NCI-H526 (cell line): ENCODE results near the gene SPON1.
"Not testable (repeated sequence)": the region's sequence is repeated elsewhere in the genome, so short reads cannot be mapped to it uniquely, and the experiment has no call there.

Experiments
- DNase-seq, 2 experiments: peaks; one replicate each; lab custom pipeline; 2025; lab: John Stamatoyannopoulos, UW

Gene SPON1

GRCh38 chr11:14124886-14125285, 162.4 kb downstream of the SPON1 start:
- no peak for DNase-seq

- no peak for DNase-seq
These were observed 163.0 kb downstream of the SPON1 start for GRCh38 chr11:14125529-14125928.

DNA sequence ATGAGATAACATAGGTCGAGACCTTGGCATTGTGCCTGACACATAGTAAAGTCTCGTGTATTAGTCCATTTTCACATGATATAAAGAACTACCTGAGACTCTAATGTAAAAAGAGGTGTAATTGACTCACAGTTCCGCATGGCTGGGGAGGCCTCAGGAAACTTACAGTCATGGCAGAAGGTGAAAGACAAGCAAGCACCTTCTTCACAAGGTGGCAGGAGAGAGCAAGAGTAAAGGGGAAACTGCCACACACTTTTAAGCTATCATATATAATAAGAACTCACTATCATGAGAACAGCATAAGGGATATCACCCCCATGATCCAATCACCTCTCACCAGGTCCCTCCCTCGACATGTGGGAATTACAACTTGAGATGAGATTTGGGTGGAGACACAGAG, 165.2 kb downstream of the SPON1 start:
- DNase-seq: no peak

- no peak for DNase-seq
These were observed 169.8 kb downstream of the SPON1 start for GRCh38 chr11:14132312-14132711.

GRCh38 chr11:14133381-14133780, 170.9 kb downstream of the SPON1 start:
- no peak for DNase-seq

DNA sequence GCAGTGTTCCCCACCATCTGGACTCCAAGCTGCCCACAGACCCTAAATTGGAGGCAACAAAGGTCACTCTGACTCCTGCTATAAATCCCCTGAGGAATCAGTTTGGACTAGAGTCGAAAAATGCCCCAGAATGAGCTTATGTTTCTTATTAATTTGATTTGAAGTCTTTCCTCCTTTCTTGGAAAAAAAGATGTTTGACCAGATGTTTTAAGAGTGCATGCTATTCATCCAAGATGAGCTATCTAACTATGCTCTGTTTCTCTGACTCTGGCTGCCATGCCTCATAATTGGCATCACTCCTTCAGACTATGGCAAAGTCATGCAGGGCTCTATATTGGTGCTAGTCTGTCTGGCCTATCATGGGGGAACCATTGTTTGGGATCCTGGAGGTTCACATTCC, 174.0 kb downstream of the SPON1 start:
- no peak for DNase-seq

DNA sequence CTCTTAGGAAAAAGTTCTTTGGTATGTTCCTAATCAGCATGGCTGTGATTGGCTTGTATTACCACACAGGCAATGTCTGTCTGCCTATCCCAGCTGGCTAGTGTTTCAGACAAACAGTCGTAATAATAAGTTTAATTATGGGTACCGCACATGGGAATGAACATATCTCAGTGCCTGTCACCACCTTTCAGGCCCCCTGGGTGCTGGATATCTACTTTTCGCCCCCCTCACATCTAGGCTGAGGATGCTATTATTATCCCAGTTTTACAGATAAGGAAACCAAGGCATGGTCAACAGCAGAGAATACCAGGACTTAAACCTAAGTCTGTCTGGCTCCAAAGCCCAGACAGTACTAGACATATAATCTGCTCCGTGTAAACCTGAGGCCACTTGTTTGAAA, 174.8 kb downstream of the SPON1 start:
- no peak for DNase-seq

GRCh38 chr11:14140991-14141390, 178.5 kb downstream of the SPON1 start:
- DNase-seq: no peak

DNA sequence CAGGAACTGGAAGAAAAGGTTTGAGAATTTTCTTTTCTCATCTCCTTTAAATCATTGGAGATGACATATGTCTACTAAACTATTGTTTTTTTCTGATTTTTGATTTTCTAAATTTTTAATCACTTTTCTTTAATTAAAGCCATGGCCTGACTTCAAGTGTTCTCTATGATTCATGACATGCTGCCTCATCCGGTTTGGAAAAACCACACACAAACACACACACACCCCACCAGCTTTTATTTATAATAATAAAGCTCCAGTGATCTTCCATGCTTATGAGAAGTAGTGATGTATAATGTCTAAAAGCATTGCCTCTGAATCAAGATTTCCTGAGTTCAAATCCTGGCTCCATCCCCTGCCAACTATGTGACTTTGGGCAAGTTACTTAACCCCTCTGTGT, 179.2 kb downstream of the SPON1 start:
- DNase-seq: no peak

GRCh38 chr11:14144934-14145333, 182.4 kb downstream of the SPON1 start:
- no peak for DNase-seq

GRCh38 chr11:14148653-14149273, 186.2 kb downstream of the SPON1 start:
- DNase-seq: peak; percentile 23 to 55

DNA sequence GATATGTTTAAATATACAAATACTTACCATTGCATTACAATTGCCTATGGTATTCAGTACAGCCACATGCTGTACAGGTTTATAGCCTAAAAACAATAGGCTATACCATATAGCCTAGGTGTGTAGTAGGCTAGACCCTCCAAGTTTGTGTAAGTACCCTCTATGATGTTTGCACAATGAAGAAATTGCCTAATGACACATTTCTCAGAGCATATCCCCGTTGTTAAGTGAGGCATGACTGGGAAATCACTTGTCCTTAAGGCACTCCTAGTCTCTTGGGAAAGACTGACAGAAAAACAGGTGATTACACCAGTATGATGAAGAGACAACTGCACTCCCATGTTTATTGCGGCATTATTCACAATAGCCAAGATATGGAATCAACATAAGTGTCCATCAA, 187.2 kb downstream of the SPON1 start:
- DNase-seq: no peak

GRCh38 chr11:14150878-14151277, 188.4 kb downstream of the SPON1 start:
- DNase-seq: no peak

DNA sequence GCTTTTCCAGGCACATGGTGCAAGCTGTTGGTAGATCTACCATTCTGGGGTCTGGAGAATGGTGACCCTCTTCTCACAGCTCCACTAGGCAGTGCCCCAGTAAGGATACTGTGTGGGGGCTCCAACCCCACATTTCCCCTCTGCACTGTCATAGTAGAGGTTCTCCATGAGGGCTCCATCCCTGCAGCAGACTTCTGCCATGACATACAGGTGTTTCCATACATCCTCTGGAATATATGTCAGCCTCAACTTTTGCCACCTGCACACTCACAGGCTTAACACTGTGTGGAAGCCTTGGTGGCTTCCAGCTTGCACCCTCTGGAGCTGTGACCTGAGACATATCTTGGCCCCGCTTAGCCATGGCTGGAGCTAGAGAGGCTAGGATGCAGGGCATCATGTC, 191.6 kb downstream of the SPON1 start:
- not testable (repeated sequence) for DNase-seq

- DNase-seq: no peak
These were observed 195.9 kb downstream of the SPON1 start for GRCh38 chr11:14158393-14158792.

- DNase-seq: no peak
These were observed 201.1 kb downstream of the SPON1 start for GRCh38 chr11:14163576-14163975.

- DNase-seq: not testable (repeated sequence)
These were observed 211.2 kb downstream of the SPON1 start for GRCh38 chr11:14173679-14174078.

DNA sequence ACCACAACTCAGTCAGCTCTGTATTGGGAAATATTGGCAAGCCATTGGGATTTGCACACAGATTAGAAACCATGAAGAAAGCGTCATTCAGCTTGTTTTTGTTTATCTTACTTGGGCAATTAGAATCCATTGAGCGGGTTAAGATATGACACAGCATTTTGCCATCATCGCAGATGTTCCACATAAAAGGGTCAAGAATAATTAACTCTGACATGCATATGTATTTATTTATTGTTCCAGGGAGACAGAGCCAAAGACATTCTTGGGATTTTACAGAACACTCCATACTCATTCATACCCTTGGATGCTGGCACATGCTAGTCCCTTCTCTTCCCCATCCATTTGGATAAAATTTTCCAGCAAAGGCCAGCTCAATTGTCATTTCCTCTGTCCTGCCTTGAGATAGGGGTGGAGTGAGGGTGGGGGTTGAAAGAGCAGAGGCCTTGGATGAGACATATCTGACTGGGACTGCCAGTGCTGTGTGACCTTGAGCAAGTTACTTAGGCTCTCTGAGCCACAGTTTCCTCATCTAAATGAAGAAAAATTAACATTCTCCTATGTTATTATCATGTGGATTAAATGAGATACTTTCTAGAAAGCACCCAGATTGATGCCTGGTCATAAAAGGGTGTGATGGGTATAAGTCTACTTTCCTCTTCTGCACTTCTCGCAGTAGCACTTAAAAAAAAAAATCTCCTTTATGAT, 216.7 kb downstream of the SPON1 start:
- DNase-seq: no peak

DNA sequence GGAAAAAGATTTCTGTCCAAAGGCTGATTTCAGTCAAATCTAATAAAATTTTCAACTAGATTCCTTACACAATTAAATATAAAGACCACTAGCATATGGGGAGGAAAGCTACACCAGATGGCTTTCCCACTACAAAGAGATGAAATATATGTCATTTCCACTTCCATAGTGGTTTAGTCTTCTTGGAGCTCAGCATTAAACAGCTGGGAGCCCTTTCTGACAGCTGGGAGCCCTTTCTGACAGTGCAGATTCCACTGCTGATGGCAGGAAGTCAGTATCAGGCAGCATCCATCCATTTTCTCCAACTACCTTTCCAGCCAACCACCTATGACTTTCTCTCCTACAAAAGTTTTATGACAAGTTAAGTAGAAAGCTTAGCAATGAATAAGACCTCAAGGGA, 218.6 kb downstream of the SPON1 start:
- DNase-seq: no peak

GRCh38 chr11:14182833-14183364, 220.4 kb downstream of the SPON1 start:
- no peak for DNase-seq

DNA sequence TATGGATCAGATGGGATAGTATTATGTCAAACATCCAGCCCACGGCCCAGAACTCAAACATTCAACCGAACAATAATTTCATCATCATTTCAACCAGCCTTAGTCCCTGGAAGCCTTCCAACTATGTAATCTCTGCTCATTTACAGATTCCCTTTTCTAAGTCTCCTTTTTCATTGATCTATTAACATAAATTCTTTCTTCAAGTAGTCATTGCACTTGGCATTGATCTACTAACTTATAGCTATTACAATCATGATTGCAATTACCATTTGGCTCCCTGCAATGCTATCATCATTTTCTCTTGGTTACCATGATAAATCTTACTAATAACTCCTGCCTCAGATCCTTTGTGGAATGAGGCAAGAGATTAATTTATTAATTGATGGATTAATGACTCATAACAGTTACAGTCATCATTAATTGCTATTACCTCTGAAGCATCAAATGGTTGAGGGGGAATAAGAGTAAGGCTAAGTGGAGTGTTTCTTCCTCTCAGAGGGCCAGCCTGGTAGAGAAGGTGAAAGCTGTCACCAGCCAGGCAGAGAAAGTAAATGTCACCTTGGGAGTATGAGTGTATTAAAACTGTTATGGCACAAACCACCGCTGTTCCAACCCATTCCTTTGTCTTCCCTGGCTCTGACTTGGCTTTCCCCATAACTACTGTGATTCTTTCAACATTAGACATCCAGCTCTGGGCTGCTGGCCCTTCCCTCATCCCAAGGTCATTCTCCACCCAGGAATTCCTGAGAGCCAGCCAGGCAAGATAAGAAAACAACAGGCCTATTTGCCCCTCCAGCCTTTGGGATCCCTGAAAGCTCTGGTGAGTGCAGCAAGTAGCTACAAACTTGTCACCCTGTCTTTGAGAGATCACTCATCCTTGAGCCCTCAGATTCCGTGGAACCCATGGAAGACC, 221.8 kb downstream of the SPON1 start:
- no peak for DNase-seq

GRCh38 chr11:14185461-14185860, 222.9 kb downstream of the SPON1 start:
- DNase-seq: no peak
